NCI-H2227 (cell line): ENCODE results near the gene SLC5A1.
"Not testable (repeated sequence)": the region's sequence is repeated elsewhere in the genome, so short reads cannot be mapped to it uniquely, and the experiment has no call there.

Experiments
- DNase-seq: peaks from one replicate; lab custom pipeline; 2025; ENCODE audit not compliant: unreplicated experiment; lab: John Stamatoyannopoulos, UW

The SLC5A1 gene

GRCh38 chr22:32142600-32142999, 99.5 kb downstream of the SLC5A1 start:
- no peak for DNase-seq

- DNase-seq: no peak
Observed at GRCh38 chr22:32144496-32145274, 101.6 kb downstream of the SLC5A1 start.

GRCh38 chr22:32147128-32147527, 104.1 kb downstream of the SLC5A1 start:
- not testable (repeated sequence) for DNase-seq

GRCh38 chr22:32148372-32148771, 105.3 kb downstream of the SLC5A1 start:
- not testable (repeated sequence) for DNase-seq

- DNase-seq: not testable (repeated sequence)
Observed at GRCh38 chr22:32150647-32151046, 107.6 kb downstream of the SLC5A1 start.

GRCh38 chr22:32151641-32152040, 108.6 kb downstream of the SLC5A1 start:
- DNase-seq: not testable (repeated sequence)

GRCh38 chr22:32154727-32155126, 111.7 kb downstream of the SLC5A1 start:
- DNase-seq: not testable (repeated sequence)

GRCh38 chr22:32157632-32158031, 114.6 kb downstream of the SLC5A1 start:
- not testable (repeated sequence) for DNase-seq

- peak; percentile 11 for DNase-seq
Observed at GRCh38 chr22:32158712-32159533, 115.9 kb downstream of the SLC5A1 start, which contains the start of gene C22orf42. Gene C22orf42 (minus strand): TSS chr22:32159303. CDS start chr22:32159215, 88 bp downstream.

- not testable (repeated sequence) for DNase-seq
Observed at GRCh38 chr22:32160411-32160810, 117.3 kb downstream of the SLC5A1 start.
